ENCODE measurements around the gene SOCS2.
"Not testable (repeated sequence)": the region's sequence is repeated elsewhere in the genome, so short reads cannot be mapped to it uniquely, and the experiment has no call there.

The SOCS2 gene

GRCh38 chr12:93593843-93594242 lies 21.4 kb downstream of the SOCS2 start:
- no peak for DNase-seq (ENCODE audit: low spot score)

- DNase-seq (ENCODE audit: low spot score), result no peak
These were observed 22.4 kb downstream of the SOCS2 start for GRCh38 chr12:93594766-93595311.

- no peak for DNase-seq (ENCODE audit: low spot score)
These were observed 22.9 kb downstream of the SOCS2 start for GRCh38 chr12:93595351-93595750.

GRCh38 chr12:93597608-93598007 lies 25.1 kb downstream of the SOCS2 start:
- DNase-seq (ENCODE audit: low spot score), result no peak

- DNase-seq (ENCODE audit: low spot score), result no peak
These were observed 26.7 kb downstream of the SOCS2 start for GRCh38 chr12:93599192-93599591.

- DNase-seq (ENCODE audit: low spot score), result no peak
These were observed 29.1 kb downstream of the SOCS2 start for GRCh38 chr12:93601591-93601990.

GRCh38 chr12:93602897-93603668 lies 30.6 kb downstream of the SOCS2 start:
- DNase-seq (ENCODE audit: low spot score), result no peak

GRCh38 chr12:93603762-93604161 lies 31.3 kb downstream of the SOCS2 start:
- DNase-seq (ENCODE audit: low spot score), result no peak

- DNase-seq (ENCODE audit: low spot score), result no peak
These were observed 35.8 kb downstream of the SOCS2 start for GRCh38 chr12:93608313-93608712.

- no peak for DNase-seq (ENCODE audit: low spot score)
These were observed 37.1 kb downstream of the SOCS2 start for GRCh38 chr12:93609281-93610192.

GRCh38 chr12:93612776-93613175 lies 40.3 kb downstream of the SOCS2 start:
- no peak for DNase-seq (ENCODE audit: low spot score)

- DNase-seq (ENCODE audit: low spot score), result no peak
These were observed 42.6 kb downstream of the SOCS2 start for GRCh38 chr12:93614917-93615596.

GRCh38 chr12:93616584-93617101 lies 44.2 kb downstream of the SOCS2 start:
- no peak for DNase-seq (ENCODE audit: low spot score)

GRCh38 chr12:93618891-93619410 lies 46.5 kb downstream of the SOCS2 start:
- no peak for DNase-seq (ENCODE audit: low spot score)

GRCh38 chr12:93621986-93622385 lies 49.5 kb downstream of the SOCS2 start:
- DNase-seq (ENCODE audit: low spot score), result no peak

- DNase-seq (ENCODE audit: low spot score), result peak; percentile 59
These were observed 50.0 kb downstream of the SOCS2 start for GRCh38 chr12:93622485-93622884.

GRCh38 chr12:93624595-93625294 lies 52.3 kb downstream of the SOCS2 start:
- peak; percentile 92 for DNase-seq (ENCODE audit: low spot score)

GRCh38 chr12:93625295-93625645 lies 52.8 kb downstream of the SOCS2 start:
- not testable (repeated sequence) for DNase-seq (ENCODE audit: low spot score)

GRCh38 chr12:93626160-93626559 lies 53.7 kb downstream of the SOCS2 start:
- no peak for DNase-seq (ENCODE audit: low spot score)

Measured in AG08395 (cell line).